Activated naive CD8-positive, alpha-beta T cell (primary cell): ENCODE measurements around the gene CYFIP2.

Source experiments
- H3K27ac Mint-ChIP-seq: one replicate; pipeline ENCODE4 v1.8.0; 2021; ENCODE audit warnings: mixed read lengths
- H3K27me3 Mint-ChIP-seq: one replicate; pipeline ENCODE4 v1.8.0; 2021; ENCODE audit warnings: mixed read lengths
- H3K36me3 Mint-ChIP-seq: one replicate; pipeline ENCODE4 v1.8.0; 2021; ENCODE audit warnings: mixed read lengths
- H3K4me1 Mint-ChIP-seq: one replicate; pipeline ENCODE4 v1.8.0; 2021; ENCODE audit warnings: low read depth, mixed read lengths
- H3K4me3 Mint-ChIP-seq: one replicate; pipeline ENCODE4 v1.8.0; 2021; ENCODE audit warnings: mild to moderate bottlenecking, mixed read lengths
- H3K9me3 Mint-ChIP-seq: one replicate; pipeline ENCODE4 v1.8.0; 2021; ENCODE audit warnings: low read depth, mixed read lengths

CYFIP2 gene

DNA sequence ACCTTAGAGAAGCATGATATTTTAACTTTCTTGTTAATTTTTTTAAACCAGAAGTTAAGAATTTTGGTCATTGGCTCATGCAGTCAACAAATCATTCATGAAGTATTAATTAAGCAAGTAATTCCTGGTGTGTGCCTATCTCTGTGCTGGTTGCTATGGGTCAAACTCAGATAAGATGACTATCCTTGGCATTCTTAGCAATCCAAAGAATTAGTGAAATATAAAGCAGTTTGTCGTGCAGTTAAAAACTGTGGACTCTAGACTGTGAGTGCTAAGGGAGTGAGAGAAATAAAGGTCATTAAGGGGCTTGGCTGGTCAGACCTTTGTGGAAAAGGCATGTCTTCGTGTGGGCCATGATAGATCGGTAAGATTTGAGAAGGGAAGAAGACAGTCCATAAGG is 4.8 kb downstream of the CYFIP2 start:
- Mint-ChIP-seq H3K4me1 (peaks cover 83% of the 10 kb centered on the region), H3K27me3 (no peaks in the 10 kb centered on the region), H3K9me3 (no peaks in the 10 kb centered on the region), H3K27ac (peak overlapping the region; percentile 98), H3K36me3 (peaks cover 22% of the 10 kb centered on the region), H3K4me3 (peak overlapping the region; percentile 87)

DNA sequence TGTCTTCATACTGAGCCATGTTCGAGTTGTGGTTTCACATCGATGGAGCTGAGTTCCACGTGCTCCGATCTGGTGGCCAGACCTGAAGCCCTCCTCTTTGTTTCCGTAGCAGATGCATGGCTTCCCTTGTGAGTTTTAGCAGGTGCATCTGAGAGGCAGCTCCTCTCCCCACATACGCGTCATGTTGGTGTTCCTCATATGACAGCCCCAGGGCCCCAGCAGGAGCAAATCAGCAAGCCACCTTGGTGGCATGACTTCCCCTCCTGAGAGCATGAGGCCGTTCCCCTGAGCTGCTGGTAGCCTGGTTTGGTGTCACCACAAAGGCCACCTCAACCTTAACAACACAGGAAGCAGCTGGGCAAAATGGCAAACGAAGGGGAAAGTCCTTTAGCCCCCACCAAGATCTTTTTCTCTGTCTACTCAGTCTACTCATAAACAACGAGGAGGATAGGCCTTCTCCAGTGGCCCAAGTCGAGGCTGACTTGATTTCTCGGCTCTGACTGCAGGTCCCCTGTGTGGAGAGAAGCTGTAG is 5.9 kb downstream of the CYFIP2 start:
- Mint-ChIP-seq H3K4me1 (peaks cover 94% of the 10 kb centered on the region), H3K27me3 (no peaks in the 10 kb centered on the region), H3K36me3 (peaks cover 22% of the 10 kb centered on the region), H3K4me3 (peak overlapping the region; percentile 87), H3K9me3 (no peaks in the 10 kb centered on the region), H3K27ac (peak overlapping the region; percentile 98)

DNA sequence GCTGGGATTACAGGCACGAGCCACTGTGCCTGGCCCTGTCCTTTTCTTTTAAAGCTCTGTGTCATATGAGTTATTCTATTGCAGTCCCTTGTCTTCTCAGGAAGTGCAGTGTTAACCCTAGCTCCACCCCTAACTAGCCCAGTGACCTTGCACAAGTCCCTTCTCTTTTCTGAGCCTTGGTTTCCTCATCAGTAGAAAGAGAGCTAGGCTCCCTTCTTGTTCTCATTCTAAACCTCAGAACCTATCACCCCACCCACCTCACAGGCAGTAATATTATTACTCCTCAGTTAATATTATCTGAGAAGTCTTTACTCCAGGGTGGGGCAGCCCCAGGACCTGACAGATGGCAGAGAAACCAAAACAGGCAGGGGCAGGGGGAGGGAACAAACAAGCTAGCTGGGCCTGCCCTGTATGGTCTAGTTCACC is 7.2 kb downstream of the CYFIP2 start:
- Mint-ChIP-seq H3K4me3 (peak overlapping the region; percentile 78), H3K27ac (peak overlapping the region; percentile 98), H3K4me1 (peaks cover 92% of the 10 kb centered on the region), H3K27me3 (no peaks in the 10 kb centered on the region), H3K9me3 (no peaks in the 10 kb centered on the region), H3K36me3 (peaks cover 28% of the 10 kb centered on the region)

DNA sequence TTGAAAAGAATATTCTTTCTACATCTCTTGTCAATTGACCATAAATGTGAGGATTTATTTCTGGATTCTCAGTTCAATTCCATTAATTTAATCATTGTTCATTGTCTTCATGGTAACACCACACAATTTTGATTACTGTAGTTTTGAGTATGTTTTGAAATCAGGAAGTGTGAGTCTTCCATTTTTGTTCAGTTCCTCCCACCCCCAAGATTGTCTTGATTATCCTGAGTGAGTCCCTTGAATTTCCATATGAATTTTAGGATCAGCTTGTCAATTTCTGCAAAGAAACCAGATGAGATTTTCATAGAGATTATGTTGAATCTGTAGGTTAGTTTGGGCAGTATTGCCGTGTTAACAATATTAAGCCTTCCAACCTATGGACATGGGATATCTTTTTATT is 9.5 kb downstream of the CYFIP2 start:
- H3K27ac Mint-ChIP-seq, result peak overlapping the region; percentile 87
- peaks cover 93% of the 10 kb centered on the region for H3K4me1 Mint-ChIP-seq
- no peak overlapping the region for H3K4me3 Mint-ChIP-seq
- no peaks in the 10 kb centered on the region for H3K27me3 Mint-ChIP-seq
- peaks cover 17% of the 10 kb centered on the region for H3K36me3 Mint-ChIP-seq
- H3K9me3 Mint-ChIP-seq, result no peaks in the 10 kb centered on the region

DNA sequence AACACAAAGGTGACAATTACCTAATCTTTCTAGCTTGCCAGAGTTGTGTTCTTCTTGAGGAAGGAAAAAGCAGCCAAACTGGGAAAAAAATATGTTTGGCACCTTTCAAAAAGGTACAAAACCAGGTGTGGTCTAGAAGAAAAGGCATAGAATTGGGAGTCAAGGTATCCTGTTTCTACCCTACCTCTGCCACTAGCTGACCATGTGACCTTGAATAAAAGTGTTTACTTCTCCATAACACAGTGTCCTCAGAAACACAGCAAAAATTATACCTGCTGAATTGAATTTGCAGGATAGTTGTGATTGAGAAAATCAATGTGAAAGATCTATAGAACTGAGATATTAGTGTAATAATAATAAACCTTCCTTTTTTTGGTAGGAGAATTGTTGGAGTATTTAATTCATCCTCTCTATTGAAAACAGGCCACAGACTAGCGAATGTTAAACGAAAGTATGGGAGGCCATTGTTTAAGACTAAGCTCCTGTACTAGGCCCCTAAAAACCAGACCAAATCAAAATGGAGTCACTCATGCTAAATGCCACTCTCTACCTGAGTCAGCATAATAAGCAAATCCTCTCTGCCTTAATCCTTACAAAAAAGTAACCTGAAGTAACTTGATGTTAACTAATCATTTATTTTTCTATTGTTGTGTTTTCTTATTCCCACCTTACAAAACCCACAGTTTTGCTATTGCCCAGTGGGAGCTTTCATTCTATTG is 12.6 kb downstream of the CYFIP2 start:
- H3K4me1 Mint-ChIP-seq, result peaks cover 94% of the 10 kb centered on the region
- peak overlapping the region; percentile 83 for H3K27ac Mint-ChIP-seq
- peak overlapping the region; percentile 38 for H3K4me3 Mint-ChIP-seq
- H3K27me3 Mint-ChIP-seq, result no peaks in the 10 kb centered on the region
- peaks cover 18% of the 10 kb centered on the region for H3K36me3 Mint-ChIP-seq
- peaks cover 4% of the 10 kb centered on the region for H3K9me3 Mint-ChIP-seq

DNA sequence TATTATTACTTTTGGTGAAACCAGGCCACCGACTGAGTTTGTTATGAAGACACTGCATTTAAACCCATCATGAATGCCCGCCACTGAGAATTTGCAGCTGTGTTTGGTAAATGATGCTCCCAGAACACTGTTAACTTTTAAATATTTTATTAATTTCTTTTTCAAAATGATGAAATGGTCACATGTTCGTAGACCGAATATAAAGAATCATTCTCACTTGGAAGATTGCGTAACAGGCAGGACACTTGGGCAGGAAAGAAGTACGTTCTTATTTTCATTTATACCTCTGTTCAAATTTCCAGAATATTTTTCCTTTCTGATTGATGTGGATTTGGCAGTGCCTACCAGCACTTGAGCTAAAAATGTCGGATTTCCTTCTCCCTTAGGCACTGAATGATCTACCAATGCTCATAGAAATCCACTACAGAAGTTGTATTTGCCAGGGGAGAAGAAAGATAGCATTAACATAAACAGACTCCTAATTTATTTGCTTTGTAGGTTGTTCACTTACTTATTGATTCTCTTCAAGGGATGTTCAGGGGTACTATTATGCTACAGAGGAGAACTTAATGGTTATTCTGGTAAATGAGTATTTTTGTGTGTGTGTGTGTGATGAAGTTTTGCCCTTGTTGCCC is 13.8 kb downstream of the CYFIP2 start:
- peak overlapping the region; percentile 54 for H3K4me3 Mint-ChIP-seq
- H3K27me3 Mint-ChIP-seq, result no peaks in the 10 kb centered on the region
- peak overlapping the region; percentile 89 for H3K27ac Mint-ChIP-seq
- H3K9me3 Mint-ChIP-seq, result peaks cover 4% of the 10 kb centered on the region
- H3K4me1 Mint-ChIP-seq, result peaks cover 94% of the 10 kb centered on the region
- H3K36me3 Mint-ChIP-seq, result peaks cover 16% of the 10 kb centered on the region

DNA sequence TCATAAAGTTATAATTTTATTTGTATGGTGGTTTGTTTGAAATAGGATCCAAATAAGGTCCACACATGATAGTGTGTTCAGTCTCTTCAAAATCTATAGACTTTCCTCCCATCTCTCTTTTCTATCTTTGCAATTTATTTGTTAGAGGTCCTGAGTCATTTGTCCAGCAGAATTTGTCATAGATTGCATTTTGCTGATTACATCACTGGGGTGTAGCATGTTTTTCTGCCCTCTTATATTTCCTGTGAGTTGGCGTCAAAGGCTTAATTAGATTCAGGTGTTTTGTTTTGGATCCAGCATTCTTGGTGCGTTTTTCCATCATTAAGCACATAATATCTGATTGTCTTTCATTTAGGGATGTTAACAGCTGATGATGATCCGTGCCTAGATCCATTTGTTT is 15.0 kb downstream of the CYFIP2 start:
- H3K4me3 Mint-ChIP-seq, result peak overlapping the region; percentile 38

DNA sequence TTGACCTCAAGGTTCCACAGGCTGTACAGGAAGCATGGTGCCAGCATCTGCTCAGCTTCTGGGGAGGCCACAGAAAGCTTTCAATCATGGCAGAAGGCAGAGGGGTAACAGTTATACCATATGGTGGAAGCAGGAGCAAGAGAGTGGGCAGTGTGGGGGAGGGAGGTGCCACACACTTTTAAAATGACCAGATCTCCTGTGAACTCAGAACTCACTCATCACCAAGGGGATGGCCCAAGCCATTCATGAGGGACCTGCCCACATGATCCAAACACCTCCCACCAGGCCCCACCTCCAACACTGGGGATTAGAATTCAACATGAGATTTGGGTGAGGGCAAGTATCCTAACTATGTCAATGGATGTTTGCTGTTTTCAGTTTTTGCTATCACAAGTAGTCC is 16.2 kb downstream of the CYFIP2 start:
- H3K36me3 Mint-ChIP-seq, result peaks cover 13% of the 10 kb centered on the region
- no peaks in the 10 kb centered on the region for H3K27me3 Mint-ChIP-seq
- H3K9me3 Mint-ChIP-seq, result peaks cover 4% of the 10 kb centered on the region
- peak overlapping the region; percentile 23 for H3K4me3 Mint-ChIP-seq
- H3K4me1 Mint-ChIP-seq, result peaks cover 86% of the 10 kb centered on the region
- peak overlapping the region; percentile 79 for H3K27ac Mint-ChIP-seq

More for the DNA sequence above, 15.0 kb downstream of the CYFIP2 start:
- Mint-ChIP-seq H3K9me3 (peaks cover 4% of the 10 kb centered on the region), H3K4me1 (peaks cover 96% of the 10 kb centered on the region), H3K36me3 (peaks cover 13% of the 10 kb centered on the region), H3K27ac (peak overlapping the region; percentile 89), H3K27me3 (no peaks in the 10 kb centered on the region)

DNA sequence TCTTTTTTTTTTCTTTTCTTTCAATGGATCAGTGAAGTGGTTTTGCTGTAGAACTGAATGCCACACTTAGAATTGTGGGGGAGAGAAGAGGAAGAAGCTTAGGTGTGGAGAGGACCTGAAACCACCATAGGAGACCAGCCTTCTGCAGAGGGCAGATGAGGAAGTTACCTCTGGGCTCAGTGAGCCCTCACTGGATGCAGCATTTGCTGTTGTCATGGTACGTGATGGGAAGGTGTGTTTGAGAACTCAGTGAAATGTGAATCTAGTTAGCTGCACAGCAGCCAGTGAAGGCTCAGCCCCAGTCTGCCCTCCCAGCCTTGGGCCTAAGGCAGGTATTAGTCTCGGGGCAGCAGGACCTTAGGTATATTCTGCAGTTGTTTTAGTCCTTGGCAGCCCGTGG is 17.5 kb downstream of the CYFIP2 start:
- Mint-ChIP-seq H3K4me1 (peaks cover 87% of the 10 kb centered on the region), H3K27ac (peak overlapping the region; percentile 79), H3K36me3 (peaks cover 10% of the 10 kb centered on the region), H3K27me3 (no peaks in the 10 kb centered on the region), H3K9me3 (peaks cover 4% of the 10 kb centered on the region), H3K4me3 (peak overlapping the region; percentile 48)

DNA sequence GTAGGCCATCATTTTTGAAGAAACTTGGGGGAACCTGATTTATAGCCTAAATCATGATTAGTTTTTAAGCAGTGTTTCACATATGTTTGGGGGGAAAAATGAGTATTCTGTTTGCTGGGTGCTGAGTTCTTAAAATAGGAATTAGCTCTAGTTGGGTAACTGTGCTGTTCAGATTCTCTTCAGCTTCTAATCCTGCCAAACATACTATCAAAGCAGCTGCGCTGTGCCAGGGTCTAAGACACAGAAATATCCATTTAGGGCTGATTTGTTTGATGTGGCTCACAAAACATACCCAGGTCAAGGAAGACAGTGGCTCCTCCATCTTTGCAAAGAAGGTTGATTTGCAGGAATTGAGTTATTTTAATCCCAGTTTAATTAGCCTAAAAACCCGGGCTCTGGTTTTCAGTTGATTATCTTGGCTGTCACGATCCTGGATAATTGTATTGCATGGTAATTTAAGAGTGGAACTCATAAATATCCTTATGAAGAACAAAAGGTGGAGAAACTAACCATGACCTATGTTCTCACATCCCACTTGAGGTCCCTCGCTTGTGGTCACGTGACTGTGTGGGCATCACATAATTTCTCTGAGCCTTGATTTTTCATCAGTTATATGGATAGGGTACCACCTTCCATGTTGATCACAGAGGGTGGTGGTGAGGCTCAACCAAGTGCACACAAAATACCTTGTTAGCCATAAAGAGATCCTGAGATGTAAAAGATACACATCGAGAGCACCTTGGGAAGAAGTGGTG is 18.7 kb downstream of the CYFIP2 start:
- peak overlapping the region; percentile 30 for H3K4me3 Mint-ChIP-seq
- peaks cover 86% of the 10 kb centered on the region for H3K4me1 Mint-ChIP-seq
- no peaks in the 10 kb centered on the region for H3K27me3 Mint-ChIP-seq
- H3K27ac Mint-ChIP-seq, result peak overlapping the region; percentile 86
- peaks cover 10% of the 10 kb centered on the region for H3K36me3 Mint-ChIP-seq
- H3K9me3 Mint-ChIP-seq, result peaks cover 4% of the 10 kb centered on the region

DNA sequence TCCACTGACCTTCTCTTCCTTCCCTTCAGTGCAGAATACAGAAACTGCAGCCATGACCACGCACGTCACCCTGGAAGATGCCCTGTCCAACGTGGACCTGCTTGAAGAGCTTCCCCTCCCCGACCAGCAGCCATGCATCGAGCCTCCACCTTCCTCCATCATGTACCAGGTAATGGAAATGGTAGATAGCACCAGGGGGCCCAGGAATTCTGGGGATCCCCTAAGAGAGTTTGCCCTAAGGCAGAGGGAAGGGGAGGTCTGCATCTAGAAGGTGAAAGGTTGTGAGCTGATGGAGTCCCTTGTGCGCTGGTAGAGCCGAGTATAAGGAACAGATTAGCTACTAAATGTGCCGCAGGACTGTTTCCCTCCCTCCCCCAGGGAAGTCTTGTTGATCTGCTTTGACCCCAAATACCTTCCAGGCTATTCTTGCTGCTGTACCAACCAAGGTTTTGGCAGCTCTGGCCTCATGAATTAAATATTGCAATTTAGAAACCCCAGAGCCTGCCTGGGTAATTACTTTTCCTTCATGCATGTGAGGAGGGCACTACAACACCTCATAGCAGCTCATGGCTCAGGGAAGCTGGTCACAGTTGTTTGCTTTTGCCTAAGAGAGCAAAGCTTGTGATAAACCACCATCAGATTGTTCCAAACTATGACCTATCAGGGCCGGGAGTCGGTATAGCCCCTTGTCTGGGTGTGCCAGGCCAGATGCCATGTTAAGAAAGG is 19.6 kb downstream of the CYFIP2 start:
- Mint-ChIP-seq H3K4me1 (peaks cover 86% of the 10 kb centered on the region), H3K9me3 (peaks cover 4% of the 10 kb centered on the region)

DNA sequence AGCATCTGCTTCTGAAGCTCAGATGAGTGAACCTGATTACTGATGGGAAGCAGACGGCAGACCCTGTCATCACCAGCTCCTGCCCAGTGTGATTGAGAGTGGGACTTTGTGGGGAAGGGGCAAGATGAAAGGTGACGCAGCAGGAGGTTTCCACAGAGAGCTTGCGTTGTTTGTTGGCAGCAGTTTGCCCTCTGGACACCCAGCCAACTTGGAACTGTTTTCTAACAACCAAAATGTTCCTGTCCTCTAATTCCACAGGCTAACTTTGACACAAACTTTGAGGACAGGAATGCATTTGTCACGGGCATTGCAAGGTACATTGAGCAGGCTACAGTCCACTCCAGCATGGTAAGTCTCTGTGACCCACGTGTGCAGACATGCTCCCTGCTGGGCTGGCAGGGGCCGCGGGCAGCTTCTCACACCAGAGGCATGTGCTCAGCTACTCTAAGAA is 20.9 kb downstream of the CYFIP2 start:
- peaks cover 87% of the 10 kb centered on the region for H3K4me1 Mint-ChIP-seq
- peaks cover 2% of the 10 kb centered on the region for H3K9me3 Mint-ChIP-seq
- no peak overlapping the region for H3K4me3 Mint-ChIP-seq
- peaks cover 17% of the 10 kb centered on the region for H3K36me3 Mint-ChIP-seq
- no peaks in the 10 kb centered on the region for H3K27me3 Mint-ChIP-seq
- H3K27ac Mint-ChIP-seq, result peak overlapping the region; percentile 71

More for the DNA sequence above, 19.6 kb downstream of the CYFIP2 start:
- Mint-ChIP-seq H3K36me3 (peaks cover 15% of the 10 kb centered on the region), H3K4me3 (no peak overlapping the region), H3K27ac (peak overlapping the region; percentile 41), H3K27me3 (no peaks in the 10 kb centered on the region)

DNA sequence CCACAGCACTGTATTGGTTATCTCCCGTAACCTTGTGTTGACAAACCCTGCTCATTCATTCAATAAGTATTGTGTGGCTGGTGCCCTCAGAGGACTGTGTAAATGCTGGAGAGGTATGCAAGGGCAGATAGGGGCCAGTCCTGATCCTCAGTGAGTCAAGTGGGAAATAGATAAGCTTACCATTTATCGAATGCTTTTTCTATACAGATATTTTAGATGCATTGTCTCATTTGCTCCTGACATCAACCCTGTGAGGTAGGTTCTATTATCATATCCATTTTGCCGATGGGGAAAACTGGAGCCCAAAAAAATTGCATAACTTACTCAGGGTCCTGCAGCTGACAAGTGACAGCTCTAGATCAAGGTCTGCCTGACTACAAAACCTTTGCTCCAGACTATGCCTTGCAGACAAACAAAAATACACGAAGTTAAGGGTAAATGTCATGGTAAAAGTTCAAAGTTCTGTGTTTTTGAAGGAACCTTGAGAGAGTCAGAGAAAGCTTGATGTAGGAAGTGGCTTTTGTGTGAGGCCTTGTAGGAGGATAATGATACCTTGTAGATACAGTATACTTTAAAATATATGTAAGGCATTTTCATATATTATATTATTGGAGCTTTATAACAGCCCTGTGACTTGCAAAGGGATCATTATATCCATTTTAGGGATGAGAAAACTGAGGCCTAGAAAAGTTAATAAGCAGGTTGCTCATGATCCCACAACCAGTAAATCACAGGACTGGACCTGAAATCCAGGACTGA is 22.7 kb downstream of the CYFIP2 start:
- Mint-ChIP-seq H3K4me1 (peaks cover 82% of the 10 kb centered on the region), H3K4me3 (peak overlapping the region; percentile 13), H3K27me3 (no peaks in the 10 kb centered on the region), H3K27ac (peak overlapping the region; percentile 89), H3K36me3 (peaks cover 15% of the 10 kb centered on the region), H3K9me3 (no peaks in the 10 kb centered on the region)
